ENCODE results near the gene ZNF518A.

DNA sequence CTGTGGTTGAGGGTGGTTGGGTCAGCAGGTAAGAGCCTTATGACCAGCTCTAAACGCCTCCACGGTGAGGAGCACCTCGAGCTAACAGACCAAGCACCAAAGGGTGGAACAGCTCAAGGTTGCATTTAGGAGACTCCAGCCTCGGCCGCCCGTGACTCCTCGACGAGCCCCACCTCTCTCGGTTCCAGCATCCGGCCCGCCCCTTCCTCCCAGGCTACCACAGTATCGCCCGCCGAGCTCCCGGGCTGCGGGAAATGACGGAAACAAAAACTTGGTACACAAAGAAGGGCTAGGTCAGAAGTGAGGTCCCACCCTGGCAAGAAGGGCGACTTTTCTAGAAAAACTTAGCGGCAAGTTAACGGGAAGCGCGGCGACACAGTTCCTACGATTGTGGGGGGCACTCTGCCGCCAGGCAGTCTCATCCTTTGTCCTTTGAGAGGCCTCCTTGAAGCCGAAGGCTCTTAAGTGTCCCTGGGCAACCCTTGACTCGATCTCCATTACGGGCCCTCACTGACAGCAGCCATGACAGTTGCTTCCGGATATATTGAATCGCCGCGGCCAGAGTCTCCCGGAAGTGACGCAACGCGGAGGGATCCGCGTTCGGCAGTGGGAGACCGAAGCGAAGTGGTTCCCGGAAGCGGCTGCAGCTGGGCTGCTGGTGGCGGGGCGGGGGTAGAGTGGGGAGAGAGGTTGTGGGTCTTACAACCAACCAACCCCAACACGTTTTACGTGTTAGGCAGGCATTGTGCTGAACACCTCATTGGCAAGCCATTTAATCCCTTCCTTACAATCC, 40.2 kb upstream of the ZNF518A start:
- no peak for TF ChIP-seq EZH2 (IDR thresholded peaks at IDR 0.05; ENCODE audit: insufficient read depth, poor library complexity, severe bottlenecking)
- TF ChIP-seq EZH2phosphoT487 (IDR thresholded peaks at IDR 0.05; ENCODE audit: insufficient read depth, low read depth): no peak

Measured in GM23248 (cell line).